NCI-H2107 treated with DMSO at 0.1 percent for 48 hours (cell line): ENCODE results near the gene ALDH3B1.

Experiments
- DNase-seq: peaks from one replicate; lab custom pipeline; 2025; ENCODE audit not compliant: unreplicated experiment; lab: John Stamatoyannopoulos, UW

ALDH3B1 gene

GRCh38 chr11:68012843-68013610, 2.9 kb downstream of the ALDH3B1 start:
- no peak for DNase-seq

- no peak for DNase-seq
These were observed 3.6 kb downstream of the ALDH3B1 start for GRCh38 chr11:68013611-68014156.

- no peak for DNase-seq
These were observed 4.2 kb downstream of the ALDH3B1 start for GRCh38 chr11:68014157-68014946.

- no peak for DNase-seq
These were observed 4.9 kb downstream of the ALDH3B1 start for GRCh38 chr11:68014947-68015447.

GRCh38 chr11:68015467-68015866, 5.3 kb downstream of the ALDH3B1 start:
- DNase-seq, result no peak

- DNase-seq, result no peak
These were observed 6.2 kb downstream of the ALDH3B1 start for GRCh38 chr11:68016161-68016903.

- no peak for DNase-seq
These were observed 7.0 kb downstream of the ALDH3B1 start for GRCh38 chr11:68016904-68017817.

- no peak for DNase-seq
These were observed 8.0 kb downstream of the ALDH3B1 start for GRCh38 chr11:68017980-68018729.

GRCh38 chr11:68018730-68019190, 8.6 kb downstream of the ALDH3B1 start:
- DNase-seq, result no peak

GRCh38 chr11:68019486-68019885, 9.4 kb downstream of the ALDH3B1 start:
- DNase-seq, result no peak

GRCh38 chr11:68020575-68020974, 10.4 kb downstream of the ALDH3B1 start:
- no peak for DNase-seq

- DNase-seq, result no peak
These were observed 11.2 kb downstream of the ALDH3B1 start for GRCh38 chr11:68021167-68021787.

GRCh38 chr11:68022531-68022930, 12.4 kb downstream of the ALDH3B1 start:
- no peak for DNase-seq

- DNase-seq, result no peak
These were observed 14.4 kb downstream of the ALDH3B1 start for GRCh38 chr11:68024508-68024907.

GRCh38 chr11:68025047-68025446, 14.9 kb downstream of the ALDH3B1 start:
- DNase-seq, result no peak

GRCh38 chr11:68026391-68027105, 16.4 kb downstream of the ALDH3B1 start:
- no peak for DNase-seq

GRCh38 chr11:68027667-68028066, 17.5 kb downstream of the ALDH3B1 start:
- DNase-seq, result no peak
